NOMO-1 (cell line): ENCODE data around the gene ZNF438.

Source experiments
- DNase-seq, 2 experiments: peaks; one replicate each; lab custom pipeline; 2025; ENCODE audit not compliant: unreplicated experiment in 2 of 2; lab: John Stamatoyannopoulos, UW

Gene ZNF438

GRCh38 chr10:31014161-31014875 is 17.3 kb downstream of the ZNF438 start:
- no peak for DNase-seq

GRCh38 chr10:31013331-31013730 is 18.3 kb downstream of the ZNF438 start:
- DNase-seq = no peak

GRCh38 chr10:31011665-31012022 is 20.0 kb downstream of the ZNF438 start:
- DNase-seq = no peak

GRCh38 chr10:31011017-31011664 is 20.5 kb downstream of the ZNF438 start:
- DNase-seq = no peak

- no peak for DNase-seq
Measured at GRCh38 chr10:31010062-31010461, 21.6 kb downstream of the ZNF438 start.

GRCh38 chr10:31005895-31006294 is 25.8 kb downstream of the ZNF438 start:
- DNase-seq = no peak

- no peak for DNase-seq
Measured at GRCh38 chr10:31004611-31005193, 27.0 kb downstream of the ZNF438 start.

GRCh38 chr10:31001740-31002139 is 29.9 kb downstream of the ZNF438 start:
- no peak for DNase-seq

- DNase-seq = peak; percentile 79 to 89
Measured at GRCh38 chr10:31000867-31001266, 30.8 kb downstream of the ZNF438 start.

GRCh38 chr10:31000071-31000782 is 31.4 kb downstream of the ZNF438 start:
- no peak for DNase-seq

- DNase-seq = peak; percentile 75 to 95
Measured at GRCh38 chr10:30999070-30999712, 32.5 kb downstream of the ZNF438 start.

GRCh38 chr10:30997536-30998235 is 34.0 kb downstream of the ZNF438 start:
- DNase-seq = peak; percentile 39 to 49

GRCh38 chr10:30996481-30997005 is 35.1 kb downstream of the ZNF438 start:
- peak in 1 of 2 experiments; percentile 35 for DNase-seq

GRCh38 chr10:30995081-30995770 is 36.4 kb downstream of the ZNF438 start:
- peak; percentile 39 to 74 for DNase-seq

GRCh38 chr10:30993155-30993554 is 38.5 kb downstream of the ZNF438 start:
- DNase-seq = no peak

- no peak for DNase-seq
Measured at GRCh38 chr10:30992681-30993080, 39.0 kb downstream of the ZNF438 start.

GRCh38 chr10:30991647-30992011 is 40.0 kb downstream of the ZNF438 start:
- no peak for DNase-seq

GRCh38 chr10:30990971-30991646 is 40.6 kb downstream of the ZNF438 start:
- DNase-seq = no peak

GRCh38 chr10:30990351-30990750 is 41.3 kb downstream of the ZNF438 start:
- DNase-seq = no peak
